Measurements from ENCODE around the gene SLC24A5.

Gene SLC24A5

GRCh38 chr15:48120745-48121144 is at the start of gene SLC24A5:
TSS of gene SLC24A5 (plus strand) at chr15:48120990. CDS start at chr15:48121045, 55 bp downstream.
- DNase-seq = no peak

DNA sequence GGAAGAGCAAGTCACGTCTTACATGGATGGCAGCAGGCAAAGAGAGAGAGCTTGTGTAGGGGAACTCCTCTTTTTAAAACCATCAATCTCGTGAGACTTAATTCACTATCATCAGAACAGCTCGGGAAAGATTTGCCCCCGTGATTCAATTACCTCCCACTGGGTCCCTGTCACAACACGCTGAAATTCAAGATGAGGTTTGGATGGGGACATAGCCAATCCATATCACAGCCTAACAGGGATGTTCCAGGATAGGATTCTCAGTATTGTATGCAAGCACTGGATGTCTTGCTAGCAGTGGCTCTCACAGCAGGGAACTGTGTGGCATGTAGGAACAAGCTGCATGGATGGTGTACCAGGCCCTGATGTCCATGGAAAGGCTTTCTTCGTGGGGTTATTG is 47.8 kb upstream of the SLC24A5 start:
- DNase-seq = no peak

DNA sequence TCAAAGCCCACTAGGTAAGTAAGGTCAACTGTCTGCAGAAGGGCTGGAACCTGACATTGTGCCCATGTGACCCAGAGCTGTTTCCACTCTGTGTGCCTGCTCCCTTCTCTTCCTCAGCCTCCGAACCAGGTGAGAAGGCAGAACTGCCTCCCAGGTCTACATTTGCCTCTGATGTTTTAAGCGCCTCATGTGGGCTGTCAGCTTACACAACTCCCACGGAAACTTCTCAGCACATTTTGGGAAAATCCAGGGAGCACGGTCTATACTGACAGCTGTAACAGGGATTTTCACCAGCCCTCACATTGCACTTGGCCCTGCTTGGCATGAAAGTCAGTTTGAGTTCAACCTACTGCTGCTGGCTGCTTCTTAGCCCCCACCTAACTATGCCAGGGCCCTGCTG is 46.9 kb upstream of the SLC24A5 start:
- DNase-seq = no peak

GRCh38 chr15:48076454-48076853 is 44.3 kb upstream of the SLC24A5 start:
- no peak for DNase-seq

- no peak for DNase-seq
These were observed 43.1 kb upstream of the SLC24A5 start for GRCh38 chr15:48077616-48078184.

GRCh38 chr15:48084759-48085590 is 35.8 kb upstream of the SLC24A5 start:
- peak; percentile 10 for DNase-seq

DNA sequence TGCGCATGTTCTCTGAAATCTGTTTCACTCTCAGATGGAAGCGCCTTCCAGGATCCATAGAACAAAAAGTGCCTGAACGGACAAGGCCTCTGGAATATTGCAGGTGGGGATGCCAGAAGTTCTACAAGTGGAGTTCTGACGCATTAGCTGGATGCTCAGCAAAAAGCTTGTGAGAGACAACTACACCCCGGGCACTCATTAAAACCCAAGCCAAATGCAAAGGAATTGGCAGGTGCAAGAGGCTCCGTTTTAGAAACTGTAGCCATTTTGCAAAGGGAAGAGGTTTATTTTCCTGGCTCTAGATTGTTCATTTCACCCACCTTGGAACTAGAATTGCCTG is 35.2 kb upstream of the SLC24A5 start:
- no peak for DNase-seq

GRCh38 chr15:48086133-48086532 is 34.7 kb upstream of the SLC24A5 start:
- DNase-seq = no peak

DNA sequence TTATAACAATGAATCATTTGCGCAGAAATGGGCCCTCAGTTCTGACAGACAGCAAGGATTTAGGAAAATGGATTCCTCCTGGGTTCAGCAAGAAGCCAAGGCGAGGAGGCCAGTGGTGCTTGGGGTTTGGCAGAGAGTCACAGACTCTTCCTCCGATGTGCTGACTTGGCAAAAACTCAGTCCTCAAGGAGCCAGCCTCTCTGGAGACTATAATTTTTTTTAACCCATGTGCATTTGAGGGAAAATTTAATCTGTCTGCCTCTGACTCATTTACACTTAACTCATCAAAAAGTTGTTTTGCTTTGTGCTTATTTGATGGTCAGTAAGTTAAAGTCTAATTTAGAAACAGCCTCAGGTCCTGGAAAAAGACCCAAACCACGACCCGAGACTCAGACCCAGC is 34.2 kb upstream of the SLC24A5 start:
- DNase-seq = no peak

GRCh38 chr15:48087844-48088243 is 32.9 kb upstream of the SLC24A5 start:
- DNase-seq = no peak

DNA sequence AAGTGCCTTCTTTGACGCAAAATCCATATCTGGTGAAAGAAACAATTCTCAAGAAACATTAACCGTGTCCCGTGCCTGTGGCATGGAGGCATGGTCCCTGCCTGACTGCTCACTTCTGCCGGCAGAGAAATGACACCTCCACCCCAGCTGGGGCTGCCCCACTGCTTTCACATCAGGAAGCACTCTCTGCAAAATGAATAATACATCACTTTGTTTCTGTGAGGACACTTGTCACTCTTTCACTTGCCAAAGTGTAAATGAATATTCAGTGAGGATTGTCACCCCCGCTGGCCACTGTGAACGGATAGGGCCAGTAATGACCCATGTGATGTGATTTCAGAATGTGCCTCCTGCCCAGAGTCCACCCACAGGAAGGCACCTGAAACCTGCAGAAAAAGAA is 31.1 kb upstream of the SLC24A5 start:
- DNase-seq = no peak

DNA sequence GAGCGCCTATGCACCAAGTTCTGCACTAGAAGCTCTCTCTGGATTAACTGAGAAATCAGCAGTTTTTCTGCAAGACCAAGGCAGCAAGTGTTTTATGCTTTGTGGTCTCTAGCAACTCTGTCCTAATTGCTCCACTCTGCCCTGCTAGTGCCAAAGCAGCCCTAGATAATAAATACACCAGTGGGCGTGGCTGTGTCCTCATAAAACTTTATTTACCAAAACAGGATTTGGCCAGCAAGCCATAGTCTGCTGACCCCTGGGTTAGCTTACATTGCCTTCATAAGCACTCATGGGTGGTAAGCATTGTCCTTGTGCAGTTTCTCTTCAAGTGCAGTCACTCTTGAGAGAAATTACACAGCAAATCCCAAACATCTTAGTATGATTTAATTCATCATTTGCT is 30.7 kb upstream of the SLC24A5 start:
- no peak for DNase-seq

DNA sequence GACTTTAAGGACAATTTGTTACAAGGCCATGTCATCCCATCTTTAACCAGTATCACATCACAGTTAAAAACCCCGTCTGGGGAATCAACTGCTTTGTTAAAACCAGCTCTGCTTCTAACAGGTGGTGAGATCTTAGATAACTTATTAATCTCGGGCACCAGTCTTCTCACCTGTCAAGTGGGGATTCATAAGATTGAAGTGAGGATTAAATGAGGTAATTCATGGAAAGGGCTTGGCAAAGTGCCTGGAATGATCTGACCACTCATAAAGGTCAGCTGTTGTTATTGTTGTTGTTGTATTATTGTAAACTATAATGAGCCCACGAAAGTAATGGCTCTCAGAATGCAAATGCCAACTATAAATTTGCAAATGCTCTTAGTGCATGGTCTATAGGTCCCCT is 30.1 kb upstream of the SLC24A5 start:
- no peak for DNase-seq

DNA sequence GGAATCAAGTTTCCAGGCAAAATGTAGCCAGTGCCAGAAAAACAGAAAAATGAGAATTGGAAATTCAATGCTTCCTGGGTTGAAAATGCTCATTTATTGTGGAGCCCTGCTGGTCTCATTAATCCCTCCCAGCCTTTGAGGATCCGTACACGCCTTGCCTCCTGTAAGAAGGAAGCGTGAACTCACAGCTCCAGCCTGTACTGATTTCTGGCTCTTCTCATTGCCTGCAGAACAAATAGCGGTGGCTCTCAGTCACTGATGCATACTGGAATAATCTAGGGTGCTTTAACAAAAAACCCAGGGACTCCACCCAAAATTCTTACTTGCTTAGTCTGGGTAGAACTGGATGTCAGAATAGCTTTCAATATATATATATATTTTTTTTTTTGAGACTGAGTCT is 29.3 kb upstream of the SLC24A5 start:
- DNase-seq = no peak

- DNase-seq = no peak
These were observed 24.4 kb upstream of the SLC24A5 start for GRCh38 chr15:48096355-48096786.

DNA sequence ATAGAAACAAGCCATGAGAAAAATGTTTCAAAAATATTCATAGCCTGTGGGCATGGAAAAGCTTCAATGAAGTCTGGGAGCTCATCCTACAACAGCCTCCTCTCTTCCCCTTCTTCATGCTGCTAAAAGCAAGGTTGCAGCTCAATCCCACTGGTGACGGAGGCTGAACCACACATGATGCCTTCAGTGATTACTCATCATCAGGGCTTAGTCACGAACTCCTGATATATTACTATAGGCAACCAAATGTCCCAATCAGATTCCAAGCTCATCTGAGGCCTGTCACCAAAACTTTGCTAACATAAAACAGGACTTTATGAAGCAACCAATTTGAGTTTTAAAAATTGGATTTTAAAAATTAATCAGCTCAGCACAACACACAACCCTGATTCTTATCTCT is 24.0 kb upstream of the SLC24A5 start:
- no peak for DNase-seq

GRCh38 chr15:48097264-48097663 is 23.5 kb upstream of the SLC24A5 start:
- DNase-seq = no peak

DNA sequence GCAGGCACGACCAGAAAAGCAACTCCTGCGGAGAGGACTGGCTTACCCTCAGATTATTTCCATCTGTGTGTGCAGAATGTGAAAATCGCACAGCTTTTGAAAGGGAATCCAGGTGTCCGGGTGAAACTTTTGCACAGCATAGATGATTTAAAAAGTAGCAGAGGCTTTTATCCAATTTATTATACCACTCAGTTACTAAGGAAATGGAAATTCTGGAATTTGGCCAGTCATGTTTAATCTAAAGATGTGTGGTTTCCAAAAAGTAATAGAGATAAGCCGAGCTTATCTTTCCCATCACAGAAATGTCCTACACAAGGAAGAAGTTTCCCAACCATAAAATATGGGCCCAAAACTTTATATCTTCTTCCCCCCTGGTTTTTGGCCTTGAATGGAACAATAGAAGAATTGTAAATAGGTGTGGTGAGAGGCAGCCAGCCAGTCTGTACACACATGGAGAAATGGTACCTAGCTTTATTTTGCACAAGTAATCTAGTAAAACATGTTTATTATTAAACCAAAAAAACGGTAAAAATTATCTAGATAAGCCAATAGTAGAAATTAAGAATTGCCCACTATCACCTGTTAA is 19.3 kb upstream of the SLC24A5 start:
- no peak for DNase-seq

DNA sequence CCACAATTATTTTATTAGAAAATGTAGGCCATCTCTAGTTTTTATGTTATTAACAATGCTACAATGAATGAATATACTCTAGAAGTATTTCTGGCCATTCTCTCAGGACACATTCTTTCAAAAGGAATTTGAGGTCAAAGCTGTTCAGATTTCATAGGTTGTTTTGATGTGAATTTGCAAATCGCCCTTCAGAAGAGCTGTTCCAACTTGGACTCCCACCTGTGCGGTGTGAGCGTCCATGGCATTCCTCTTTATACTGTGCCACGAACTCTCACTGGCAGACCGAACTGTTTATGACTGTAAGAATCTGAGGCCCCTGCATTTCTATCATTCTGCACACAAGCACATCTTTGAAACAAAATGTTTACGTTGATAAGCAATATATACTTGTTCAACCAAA is 18.6 kb upstream of the SLC24A5 start:
- DNase-seq = no peak

- no peak for DNase-seq
These were observed 17.1 kb upstream of the SLC24A5 start for GRCh38 chr15:48103647-48104046.

DNA sequence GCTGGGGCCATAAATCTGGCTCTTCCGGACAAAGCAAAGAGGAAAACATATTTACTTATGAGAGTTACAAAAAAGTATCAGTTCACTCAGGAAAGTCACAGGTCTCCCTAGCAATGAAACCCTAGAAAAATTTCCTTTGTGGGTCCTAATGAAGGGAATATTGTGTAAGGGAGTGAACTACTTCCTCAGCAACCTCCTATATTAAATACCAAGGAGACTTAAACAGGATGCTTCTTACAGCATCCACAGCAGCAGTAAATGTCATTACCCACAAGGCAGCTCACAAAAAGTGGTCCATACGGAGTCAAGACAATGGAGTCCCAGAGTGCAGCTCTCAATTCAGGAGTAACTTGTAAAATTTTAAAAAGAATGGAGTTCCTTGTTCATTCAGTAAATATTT is 14.9 kb upstream of the SLC24A5 start:
- DNase-seq = no peak

- DNase-seq = no peak
These were observed 11.6 kb upstream of the SLC24A5 start for GRCh38 chr15:48109212-48109611.

DNA sequence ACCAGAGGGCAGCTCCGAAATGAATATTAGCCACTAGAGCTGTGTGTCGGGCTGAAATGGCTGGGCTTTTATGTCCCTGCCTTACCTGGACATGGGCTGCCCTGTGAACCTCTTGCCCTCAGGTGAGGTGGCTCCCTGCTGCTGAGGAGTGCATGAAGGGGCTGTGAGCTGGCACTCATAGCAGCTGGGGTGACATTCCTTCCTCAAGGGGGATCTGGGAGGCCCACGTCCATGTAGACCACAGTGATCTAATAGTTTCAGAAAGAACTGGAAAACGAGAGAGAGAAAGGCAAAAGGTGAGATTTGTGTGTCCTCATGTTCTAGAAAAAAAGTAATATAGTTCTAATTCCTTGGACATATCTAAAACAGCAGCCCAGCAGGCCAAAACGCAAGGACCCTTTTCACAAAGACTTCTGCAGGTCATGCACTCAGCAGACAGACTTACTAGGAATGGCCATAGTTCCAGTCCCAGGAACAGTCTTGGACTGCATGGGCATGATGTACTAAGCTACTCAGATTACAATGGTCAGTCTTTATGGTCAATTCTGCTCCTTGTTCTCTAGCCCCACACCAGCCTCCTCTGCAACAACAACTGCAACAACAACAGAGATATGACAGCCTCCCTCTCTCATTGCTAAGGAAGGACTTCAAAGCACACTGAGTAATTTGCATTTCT is 10.8 kb upstream of the SLC24A5 start:
- no peak for DNase-seq

DNA sequence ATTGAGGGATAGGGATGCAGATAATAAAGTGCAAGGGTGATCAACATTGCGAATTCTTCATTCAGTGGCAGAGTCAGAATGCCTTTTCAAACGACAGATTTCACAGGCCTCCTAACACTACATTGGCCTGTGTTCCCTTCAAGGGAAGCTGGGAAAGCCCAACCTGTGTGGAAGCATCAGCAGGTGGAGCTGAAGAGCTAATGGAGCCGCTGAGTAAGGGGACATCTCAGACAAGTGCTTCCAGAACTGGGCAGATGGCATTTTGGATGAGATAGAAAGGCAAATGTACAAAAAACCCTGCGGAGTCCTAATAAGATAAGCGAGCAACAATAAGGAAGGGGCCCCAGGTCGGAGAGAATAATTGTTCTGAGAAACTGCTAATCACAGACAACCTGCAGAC is 8.5 kb upstream of the SLC24A5 start:
- DNase-seq = peak; percentile 9
